Measurements from ENCODE around the gene DOHH.

Gene DOHH

GRCh38 chr19:3500429-3501101 lies at the start of gene DOHH:
TSS of gene DOHH (minus strand) at chr19:3500674. CDS start at chr19:3496814, 3,860 bp downstream.
- DNase-seq: peak; percentile 98

- no peak for DNase-seq
Observed at GRCh38 chr19:3549816-3550215, 49.3 kb upstream of the DOHH start.

- DNase-seq: no peak
Observed at GRCh38 chr19:3548606-3549005, 48.1 kb upstream of the DOHH start.

GRCh38 chr19:3547767-3548282 lies 47.4 kb upstream of the DOHH start:
- DNase-seq: no peak

- no peak for DNase-seq
Observed at GRCh38 chr19:3547301-3547731, 46.8 kb upstream of the DOHH start.

GRCh38 chr19:3546119-3546518 lies 45.6 kb upstream of the DOHH start:
- DNase-seq: no peak

- DNase-seq: no peak
Observed at GRCh38 chr19:3545669-3546034, 45.2 kb upstream of the DOHH start.

- peak; percentile 77 for DNase-seq
Observed at GRCh38 chr19:3544742-3545668, 44.5 kb upstream of the DOHH start.

GRCh38 chr19:3544058-3544376 lies 43.5 kb upstream of the DOHH start:
- DNase-seq: no peak

GRCh38 chr19:3543150-3544057 lies 42.9 kb upstream of the DOHH start:
- no peak for DNase-seq

- no peak for DNase-seq
Observed at GRCh38 chr19:3539756-3540118, 39.3 kb upstream of the DOHH start.

GRCh38 chr19:3538965-3539755 lies 38.7 kb upstream of the DOHH start, which contains the start of gene TEKTIP1:
TSS of gene TEKTIP1 (plus strand) at chr19:3539174. CDS start at chr19:3539178, 4 bp downstream.
- no peak for DNase-seq

- no peak for DNase-seq
Observed at GRCh38 chr19:3538258-3538929, 37.9 kb upstream of the DOHH start.

- DNase-seq: no peak
Observed at GRCh38 chr19:3537438-3538240, 37.2 kb upstream of the DOHH start.

GRCh38 chr19:3537101-3537437 lies 36.6 kb upstream of the DOHH start:
- DNase-seq: no peak

- DNase-seq: peak; percentile 67
Observed at GRCh38 chr19:3536429-3537100, 36.1 kb upstream of the DOHH start.

GRCh38 chr19:3535981-3536380 lies 35.5 kb upstream of the DOHH start:
- no peak for DNase-seq

- DNase-seq: no peak
Observed at GRCh38 chr19:3535563-3535965, 35.1 kb upstream of the DOHH start.

- DNase-seq: no peak
Observed at GRCh38 chr19:3535235-3535535, 34.7 kb upstream of the DOHH start.

Measured in right forelimb (tissue), 1 donor.